Breast epithelium (tissue), 3 donors: Measurements from ENCODE around the gene SPATA17.

Experiments
- POLR2A ChIP-seq: fragments of 450-650 bp; IDR thresholded peaks from one replicate; pipeline ENCODE4 v1.6.1; 2016; ENCODE audit warnings: antibody characterized with exemption, mild to moderate bottlenecking, moderate library complexity
- POLR2AphosphoS5 ChIP-seq, 3 donors: sonication (generic); formaldehyde crosslinking; IDR thresholded peaks; one replicate each; pipeline ENCODE4 v1.6.1; 2017; ENCODE audit warnings: antibody characterized with exemption in 3 of 3
- TF ChIP-seq, protein P1 (sequence below), 3 donors: fragments of 450-650 bp; IDR thresholded peaks; one replicate each; pipeline ENCODE4 v1.5.1; 2016 to 2017; ENCODE audit warnings: antibody characterized with exemption in 3 of 3, mild to moderate bottlenecking in 3 of 3, moderate library complexity in 3 of 3

DNA sequence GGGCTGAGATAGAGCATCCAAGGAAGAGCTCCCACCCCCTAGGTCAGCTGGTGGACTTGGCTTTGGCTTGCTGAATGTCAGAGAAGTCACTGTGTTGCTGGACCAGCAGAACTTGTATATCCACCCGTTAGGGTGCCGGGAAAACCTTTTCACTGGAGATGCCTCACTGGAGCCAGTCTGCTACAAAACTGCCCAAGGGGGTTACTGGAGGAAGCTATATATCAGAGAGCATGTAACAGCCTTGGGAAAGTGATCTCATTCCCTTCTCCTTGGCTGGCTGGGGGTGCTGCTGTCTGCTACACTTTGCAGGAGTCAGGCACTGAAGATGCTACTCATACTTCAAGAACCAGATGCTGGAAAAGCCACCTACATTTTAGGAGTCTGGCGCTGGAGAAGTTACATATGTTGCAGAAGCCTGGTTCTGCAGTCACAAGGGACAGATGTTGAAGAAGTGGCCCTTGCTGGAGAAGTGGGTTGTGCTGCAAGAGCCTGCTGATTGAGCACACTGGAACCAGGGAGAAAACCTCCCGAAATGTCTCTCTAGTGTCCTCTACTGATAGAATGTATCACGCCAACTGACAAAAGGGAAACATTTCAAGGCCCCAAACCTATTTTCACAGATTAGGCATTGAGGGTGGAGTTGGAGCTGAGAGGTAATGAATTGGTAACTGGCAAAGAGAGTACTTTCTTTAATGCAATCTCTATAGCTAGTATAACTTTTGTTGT, 250.6 kb downstream of the SPATA17 start:
- TF ChIP-seq, protein P1, sequence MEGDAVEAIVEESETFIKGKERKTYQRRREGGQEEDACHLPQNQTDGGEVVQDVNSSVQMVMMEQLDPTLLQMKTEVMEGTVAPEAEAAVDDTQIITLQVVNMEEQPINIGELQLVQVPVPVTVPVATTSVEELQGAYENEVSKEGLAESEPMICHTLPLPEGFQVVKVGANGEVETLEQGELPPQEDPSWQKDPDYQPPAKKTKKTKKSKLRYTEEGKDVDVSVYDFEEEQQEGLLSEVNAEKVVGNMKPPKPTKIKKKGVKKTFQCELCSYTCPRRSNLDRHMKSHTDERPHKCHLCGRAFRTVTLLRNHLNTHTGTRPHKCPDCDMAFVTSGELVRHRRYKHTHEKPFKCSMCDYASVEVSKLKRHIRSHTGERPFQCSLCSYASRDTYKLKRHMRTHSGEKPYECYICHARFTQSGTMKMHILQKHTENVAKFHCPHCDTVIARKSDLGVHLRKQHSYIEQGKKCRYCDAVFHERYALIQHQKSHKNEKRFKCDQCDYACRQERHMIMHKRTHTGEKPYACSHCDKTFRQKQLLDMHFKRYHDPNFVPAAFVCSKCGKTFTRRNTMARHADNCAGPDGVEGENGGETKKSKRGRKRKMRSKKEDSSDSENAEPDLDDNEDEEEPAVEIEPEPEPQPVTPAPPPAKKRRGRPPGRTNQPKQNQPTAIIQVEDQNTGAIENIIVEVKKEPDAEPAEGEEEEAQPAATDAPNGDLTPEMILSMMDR (IDR thresholded peaks at IDR 0.05): no peak
- no peak for TF ChIP-seq POLR2AphosphoS5 (IDR thresholded peaks at IDR 0.05)
- TF ChIP-seq POLR2A: no peak
